ENCODE results near the gene CNOT11. TPM values are rescaled to one million over a fixed set of nuclear protein-coding genes. Genes with fewer than 3 reads are reported as not detected.

CNOT11 gene
- total and polyA plus RNA-seq, 2 of the 13 experiments (the other 11 are each of a cell fraction or from before 2014, with no cell fraction given): 114 to 209 TPM

- TF ChIP-seq SALL1 (CRISPR knock-in tag; IDR thresholded peaks at IDR 0.05) (peak; percentile 52), ZNF350 (CRISPR knock-in tag; IDR thresholded peaks at IDR 0.05; ENCODE audit: borderline replicate concordance, low read depth) (no peak; the same call in 1 of the 2 replicates), GABPA (IDR thresholded peaks at IDR 0.05; ENCODE audit: low read depth, low read length) (no peak), GABPA (CRISPR knock-in tag; IDR thresholded peaks at IDR 0.05; ENCODE audit: low read depth) (no peak), ZNF280D (CRISPR knock-in tag; IDR thresholded peaks at IDR 0.05) (no peak), ZBTB21 (CRISPR knock-in tag; IDR thresholded peaks at IDR 0.05) (no peak), TRAFD1 (CRISPR knock-in tag; IDR thresholded peaks at IDR 0.05; ENCODE audit: borderline replicate concordance) (no peak), ATF7 (IDR thresholded peaks at IDR 0.05) (no peak), ATF7 (CRISPR knock-in tag; IDR thresholded peaks at IDR 0.05) (no peak), ZNF44 (CRISPR knock-in tag; IDR thresholded peaks at IDR 0.05) (no peak), MXD4 (CRISPR knock-in tag; IDR thresholded peaks at IDR 0.05) (no peak), SKIL (CRISPR knock-in tag; IDR thresholded peaks at IDR 0.05; ENCODE audit: borderline replicate concordance) (no peak), SAFB2 (CRISPR knock-in tag; IDR thresholded peaks at IDR 0.05; ENCODE audit: borderline replicate concordance, low read depth) (no peak), RCOR2 (CRISPR knock-in tag; IDR thresholded peaks at IDR 0.05) (peak; percentile 45; the same call in 1 of the 2 replicates), FOXA3 (CRISPR knock-in tag; IDR thresholded peaks at IDR 0.05) (no peak), ZNF326 (CRISPR knock-in tag; IDR thresholded peaks at IDR 0.05; ENCODE audit: borderline replicate concordance) (no peak), ARID3A (IDR thresholded peaks at IDR 0.05; ENCODE audit: low read depth, low read length) (peak; percentile 58; the same call in 1 of the 2 replicates), ZNF792 (CRISPR knock-in tag; IDR thresholded peaks at IDR 0.05) (peak; percentile 63; the same call in 1 of the 2 replicates), GMEB2 (CRISPR knock-in tag; IDR thresholded peaks at IDR 0.05; ENCODE audit: low read depth) (no peak)
These were observed 46.9 kb upstream of the CNOT11 start (continued) for GRCh38 chr2:101205521-101206479.

All from HepG2 (cell line).